Placental epithelial cell (primary cell): ENCODE data around the gene PFAS. TPM values are rescaled to one million over a fixed set of nuclear protein-coding genes. Genes with fewer than 3 reads are reported as not detected.

ENCODE experiments used
- total RNA-seq: library from RNA; depleted of rRNA; stranded (reverse); fragments of >200 nt; gene quantifications from 2 replicates; pipeline ENCODE4 v1.2.3, GENCODE V29; 2012

The PFAS gene
- 10.2 and 18.8 TPM in 2 replicates for total RNA-seq

DNA sequence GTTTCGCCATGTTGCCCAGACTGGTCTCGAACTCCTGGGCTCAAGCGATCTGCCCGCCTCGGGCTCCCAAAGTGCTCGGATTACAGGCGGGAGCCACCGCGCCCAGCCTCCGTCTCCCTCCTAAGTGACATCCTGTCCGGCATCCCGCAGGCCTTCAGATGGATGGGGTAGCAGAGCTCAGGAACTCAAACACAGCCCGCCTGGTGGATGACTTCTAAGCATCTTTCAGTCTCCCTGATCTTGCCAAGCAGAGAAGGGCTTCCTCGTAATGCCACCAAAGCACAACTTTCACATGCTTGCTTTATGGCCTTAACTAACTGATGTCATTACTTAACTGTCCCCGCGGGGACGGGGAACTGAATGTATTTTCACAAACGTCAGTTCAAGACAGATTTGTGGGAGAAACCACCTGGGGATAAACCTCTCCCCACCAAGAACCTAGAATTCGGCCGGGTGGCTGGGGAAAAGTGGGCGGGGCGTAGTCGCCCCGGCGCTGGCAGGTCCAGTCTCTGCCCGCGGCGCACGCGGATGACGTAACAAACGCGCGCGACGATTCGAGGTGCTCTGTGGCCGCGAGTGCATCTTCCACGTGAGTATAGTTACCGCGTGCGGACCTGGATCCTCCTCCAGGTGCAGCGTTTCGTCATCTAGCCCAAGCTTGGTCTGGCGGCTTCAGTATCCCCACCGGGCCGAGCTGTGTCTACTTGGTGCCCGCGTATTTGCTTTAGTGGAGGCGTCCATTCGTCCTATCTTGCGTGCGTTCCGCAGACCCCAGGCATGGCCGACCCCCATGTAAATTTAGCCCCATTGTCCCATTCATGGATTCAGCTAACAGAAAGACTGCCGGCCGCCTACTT, at the start of gene PFAS:
Gene PFAS, plus strand, starts transcription at position 539 of the 857 bp plus-strand sequence. CDS start 4,649 bp downstream, outside the sequence.

DNA sequence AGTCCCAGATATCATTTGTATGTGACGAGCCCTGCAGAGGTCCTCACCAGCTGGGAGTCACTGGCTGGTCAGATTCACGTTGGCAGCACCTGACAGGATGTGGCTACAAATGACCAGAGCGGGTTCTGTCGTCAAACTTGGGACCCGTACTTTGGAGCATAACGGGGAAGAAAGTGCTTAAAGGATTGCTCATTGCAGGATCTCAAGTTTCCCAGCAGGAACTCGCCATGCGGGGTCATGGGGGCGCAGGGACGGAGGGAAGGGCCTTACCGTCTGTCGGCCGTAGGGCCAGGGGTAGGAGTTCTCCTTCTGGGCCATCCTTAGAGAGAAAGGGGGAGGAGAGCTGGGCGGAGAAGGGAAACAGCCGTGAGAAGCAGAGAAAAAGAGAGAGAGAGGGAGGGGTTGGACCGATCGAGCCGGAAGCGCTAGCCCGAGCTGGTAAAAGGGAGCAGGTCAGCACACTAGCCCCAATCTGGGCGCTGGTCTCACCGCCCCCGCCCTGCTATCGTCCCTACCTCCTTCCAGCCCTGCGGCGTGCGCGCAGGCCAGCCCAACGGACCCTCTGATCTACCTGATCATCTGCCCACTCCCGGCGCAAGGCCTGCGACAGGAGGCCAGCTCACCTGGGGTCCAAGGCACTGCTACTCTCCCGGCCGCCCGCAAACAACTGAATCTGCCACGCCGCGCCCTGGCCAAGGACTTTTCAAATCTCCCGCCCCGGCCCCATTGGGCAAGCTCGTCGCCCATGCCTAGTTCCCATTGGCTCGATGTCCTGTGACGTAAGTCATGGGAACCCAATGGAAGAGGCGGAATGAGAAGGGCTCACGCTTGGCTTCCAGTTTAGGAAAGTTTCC, 39.0 kb upstream of the PFAS start, which contains the start of gene AURKB:
Gene AURKB, minus strand, starts transcription at position 669 of the 854 bp plus-strand sequence. Its CDS starts 351 bp downstream, at position 318.

GRCh38 chr17:8288336-8289102, 39.4 kb downstream of the PFAS start, which contains the start of gene RANGRF:
Gene RANGRF, plus strand, starts transcription at chr17:8288670. Its CDS starts 119 bp downstream, at chr17:8288789.

Other genes with a start within 250 kb of the PFAS start
- gene GUCY2D, start 246.7 kb upstream of the PFAS start, total RNA-seq, result not detected in 2 replicates
- 0.11 and 0.79 TPM in 2 replicates for gene ALOX15B, start 210.2 kb upstream of the PFAS start, total RNA-seq
- not detected in 2 replicates for gene ALOX12B, start 161.6 kb upstream of the PFAS start, total RNA-seq
- gene ALOXE3, start 130.8 kb upstream of the PFAS start, total RNA-seq, result 2.4 and 2.5 TPM in 2 replicates
- not detected in 2 replicates for gene HES7, start 125.2 kb upstream of the PFAS start, total RNA-seq
- gene PER1, start 96.9 kb upstream of the PFAS start, total RNA-seq, result 55.7 and 81.3 TPM in 2 replicates
- 2.8 and 5.5 TPM in 2 replicates for gene VAMP2, start 86.3 kb upstream of the PFAS start, total RNA-seq
- 31.6 and 67.1 TPM in 2 replicates for gene TMEM107, start 72.9 kb upstream of the PFAS start, total RNA-seq
- 10.6 and 11.3 TPM in 2 replicates for gene BORCS6, start 59.1 kb upstream of the PFAS start, total RNA-seq
- gene AURKB, start 38.7 kb upstream of the PFAS start, total RNA-seq, result 7.7 and 15.7 TPM in 2 replicates
- 7.1 and 8.6 TPM in 2 replicates for gene CTC1, start 1.2 kb upstream of the PFAS start, total RNA-seq
- 8.6 and 14.9 TPM in 2 replicates for gene RANGRF, start 39.4 kb downstream of the PFAS start, total RNA-seq
- gene SLC25A35, start 46.1 kb downstream of the PFAS start, total RNA-seq, result 0.65 and 0.79 TPM in 2 replicates
- gene ARHGEF15, start 61.0 kb downstream of the PFAS start, total RNA-seq, result under 0.01 TPM in 1 of 2 replicates, not detected in the other
- not detected in 2 replicates for gene ODF4, start 90.6 kb downstream of the PFAS start, total RNA-seq
- gene RPL26, start 133.9 kb downstream of the PFAS start, total RNA-seq, result 2,133 and 2,482 TPM in 2 replicates
- under 0.01 and 1.1 TPM in 2 replicates for gene RNF222, start 148.5 kb downstream of the PFAS start, total RNA-seq
- 106 and 113 TPM in 2 replicates for gene NDEL1, start 186.6 kb downstream of the PFAS start, total RNA-seq